ENCODE measurements around the gene NR2E1.

- no peak for TF ChIP-seq POLR2AphosphoS5 (IDR thresholded peaks at IDR 0.05; ENCODE audit: borderline replicate concordance, low read depth, low read length)
- TF ChIP-seq EZH2 (IDR thresholded peaks at IDR 0.05) = no peak
- no peak for TF ChIP-seq FOXP2 (optimal IDR thresholded peaks at IDR 0.05; ENCODE audit: control extremely low read depth, extremely low read length, insufficient read depth)
Observed at GRCh38 chr6:108187519-108187918, 21.7 kb downstream of the NR2E1 start.

Measured in SK-N-MC (cell line).